Activated CD4-positive, alpha-beta T cell treated with anti-CD3 and anti-CD28 coated beads, Interleukin-2, amount 50 U/mL, for 24 hours (primary cell): ENCODE measurements around the gene LRMDA.

ENCODE experiments used
- DNase-seq, 2 donors: peaks; one replicate each; pipeline ENCODE4 v3.0.0-alpha.2; 2020; ENCODE audit warnings: low read depth in 1 of 2, low spot score in 1 of 2

The LRMDA gene

DNA sequence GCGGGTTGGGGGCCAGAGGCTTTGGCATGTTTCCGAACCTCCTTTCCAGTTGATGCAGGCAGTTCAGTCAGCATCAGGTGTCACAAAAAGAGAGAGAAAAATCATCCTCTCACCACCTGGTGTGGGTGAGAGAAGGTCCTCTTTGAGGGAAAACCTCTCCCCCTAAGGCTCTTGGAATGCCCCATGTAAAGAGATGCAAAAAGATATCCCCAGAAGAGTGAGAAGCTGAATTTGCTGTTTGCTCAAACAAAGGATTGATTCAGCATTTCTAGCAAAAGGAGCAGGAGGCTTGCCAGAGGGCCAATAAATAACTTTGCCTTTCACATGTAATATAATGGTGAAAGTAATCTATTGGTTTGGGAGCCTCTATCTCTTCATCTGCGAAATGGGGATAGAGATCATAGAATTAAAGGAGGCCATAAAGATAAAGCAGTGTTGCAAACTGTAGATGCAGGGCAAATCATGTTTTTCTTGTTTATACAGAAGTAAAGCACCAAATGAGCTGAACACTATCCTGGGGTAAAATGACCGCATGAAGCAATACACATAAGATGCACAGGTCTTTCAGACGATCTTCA lies 425.9 kb downstream of the LRMDA start:
- DNase-seq: no peak

DNA sequence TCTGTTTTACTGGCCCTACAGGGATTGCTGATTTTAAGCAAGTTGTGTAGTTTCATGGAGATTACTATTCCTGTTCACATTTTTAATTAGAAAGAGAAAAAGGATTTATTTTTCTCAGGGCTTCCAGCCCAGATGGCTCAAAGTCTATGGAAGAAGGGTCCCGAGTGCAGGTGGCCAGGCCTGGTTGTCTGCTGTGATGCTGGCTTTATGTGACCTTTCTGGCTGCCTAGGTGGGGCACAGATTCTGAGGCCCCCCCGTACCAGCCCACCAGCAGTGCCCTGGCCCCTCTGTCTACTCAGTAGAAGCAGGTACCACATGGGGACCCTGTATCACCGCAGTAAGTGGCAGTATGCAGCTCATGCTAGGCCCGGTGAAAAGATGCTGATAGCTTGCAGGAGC lies 426.5 kb downstream of the LRMDA start:
- no peak for DNase-seq

DNA sequence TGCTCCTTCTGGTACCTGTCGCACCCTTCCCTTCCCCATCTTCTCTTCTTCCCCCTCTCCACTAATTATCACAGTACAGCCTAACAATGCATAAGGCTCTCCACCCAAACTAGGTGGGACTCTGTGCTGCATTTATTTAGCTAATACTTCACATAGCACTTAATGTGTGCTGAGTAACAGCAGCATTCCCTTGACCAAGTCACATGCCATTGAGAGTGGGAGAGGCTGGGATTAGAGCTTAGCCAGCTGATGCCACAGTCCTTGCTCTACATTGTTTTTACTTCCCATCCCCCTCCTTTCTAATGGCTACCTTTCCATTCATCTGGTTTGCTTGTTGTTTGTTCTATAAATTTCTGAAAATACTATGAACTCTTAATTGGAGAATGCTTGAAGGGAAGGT lies 426.9 kb downstream of the LRMDA start:
- no peak for DNase-seq

DNA sequence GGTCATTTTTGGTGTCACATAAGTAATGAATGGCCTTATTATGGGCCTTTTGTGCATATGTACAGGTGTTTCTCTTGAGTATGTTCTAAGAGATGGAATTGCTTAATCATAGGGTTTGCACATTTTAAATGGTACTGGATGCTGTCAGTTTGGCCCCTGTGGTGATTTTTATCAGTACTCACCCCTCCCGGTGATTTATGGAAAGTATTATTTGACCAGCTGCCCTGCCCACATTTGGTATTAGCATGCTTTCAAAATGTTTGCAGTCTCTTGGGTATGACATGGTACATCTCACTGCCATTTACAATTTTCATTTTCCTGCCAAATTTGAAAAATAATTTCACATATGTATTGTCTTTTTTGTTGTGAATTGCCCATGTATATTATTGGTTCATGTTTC lies 427.7 kb downstream of the LRMDA start:
- no peak for DNase-seq

DNA sequence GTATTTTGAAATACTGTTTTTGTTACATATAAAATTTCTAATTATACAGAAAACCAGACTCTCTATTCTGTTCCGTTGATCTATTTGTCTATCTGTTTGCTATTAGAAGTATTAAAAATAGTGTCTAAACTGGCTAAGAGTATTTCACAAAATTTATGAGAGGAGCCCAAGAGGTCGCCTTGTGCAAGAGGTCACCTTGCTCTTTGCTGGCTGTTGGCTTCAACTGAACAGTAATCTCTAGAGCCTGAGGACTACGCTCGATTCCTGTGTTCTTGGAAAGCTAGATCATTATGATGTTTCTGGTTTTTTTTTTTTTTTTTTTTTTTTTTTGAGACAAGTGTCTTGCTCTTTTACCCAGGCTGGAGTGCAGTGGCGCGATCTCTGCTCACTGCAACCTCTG lies 428.6 kb downstream of the LRMDA start:
- no peak for DNase-seq

DNA sequence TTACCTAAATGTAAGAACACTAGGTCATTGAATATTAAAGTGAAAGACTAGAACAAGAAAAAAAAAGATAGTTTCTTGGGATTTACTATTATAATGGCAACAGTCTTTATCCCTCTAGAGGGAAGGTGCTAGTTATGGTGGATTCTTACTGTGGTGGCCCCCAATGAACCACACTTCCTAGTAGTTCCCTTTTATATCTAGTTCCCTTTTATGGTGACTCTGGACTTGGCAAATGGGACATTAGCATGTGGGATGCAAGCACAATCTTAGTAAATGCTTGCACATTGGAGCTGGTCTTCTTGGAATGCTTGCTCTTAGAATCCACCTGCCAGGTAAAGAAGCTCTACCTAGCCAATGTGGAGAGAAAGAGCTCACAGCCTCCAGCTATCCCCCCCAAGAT lies 430.2 kb downstream of the LRMDA start:
- DNase-seq: no peak

DNA sequence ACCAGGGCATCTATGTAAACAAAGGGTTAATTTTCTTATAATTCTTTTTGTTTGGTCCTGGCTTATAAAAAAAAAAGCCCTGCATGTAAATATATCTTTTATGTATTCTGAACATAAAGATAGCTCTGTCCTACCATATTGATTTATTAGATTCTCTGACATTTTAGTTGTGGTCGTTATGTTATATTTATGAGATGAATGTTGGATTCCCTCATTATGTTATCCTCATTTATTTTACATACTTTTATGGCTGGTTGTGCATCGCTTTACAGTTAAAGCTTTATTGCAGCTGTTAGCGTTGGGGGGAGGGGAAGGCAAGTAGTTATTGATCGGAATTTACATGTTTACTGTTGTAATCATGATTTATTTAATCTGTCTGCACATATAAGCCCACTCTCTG lies 431.5 kb downstream of the LRMDA start:
- no peak for DNase-seq

DNA sequence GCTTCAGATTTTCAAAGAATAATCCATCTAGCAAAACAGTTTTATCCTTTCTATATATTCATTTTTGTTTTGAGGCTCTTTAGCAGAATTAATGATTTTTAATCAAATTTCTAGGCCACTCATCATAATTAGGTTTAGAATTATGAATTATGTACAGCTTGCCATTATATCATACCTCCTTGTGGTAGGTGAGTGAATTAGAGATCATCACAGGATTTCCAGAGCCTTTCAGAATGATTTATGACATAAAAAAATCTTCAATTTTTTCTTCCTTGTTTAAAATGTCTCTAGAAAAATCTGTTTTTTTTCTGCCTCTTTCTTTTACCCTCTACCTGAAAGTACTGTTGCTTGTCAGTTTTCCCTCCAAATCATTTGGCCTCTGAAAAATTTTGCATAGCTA lies 433.3 kb downstream of the LRMDA start:
- no peak for DNase-seq

DNA sequence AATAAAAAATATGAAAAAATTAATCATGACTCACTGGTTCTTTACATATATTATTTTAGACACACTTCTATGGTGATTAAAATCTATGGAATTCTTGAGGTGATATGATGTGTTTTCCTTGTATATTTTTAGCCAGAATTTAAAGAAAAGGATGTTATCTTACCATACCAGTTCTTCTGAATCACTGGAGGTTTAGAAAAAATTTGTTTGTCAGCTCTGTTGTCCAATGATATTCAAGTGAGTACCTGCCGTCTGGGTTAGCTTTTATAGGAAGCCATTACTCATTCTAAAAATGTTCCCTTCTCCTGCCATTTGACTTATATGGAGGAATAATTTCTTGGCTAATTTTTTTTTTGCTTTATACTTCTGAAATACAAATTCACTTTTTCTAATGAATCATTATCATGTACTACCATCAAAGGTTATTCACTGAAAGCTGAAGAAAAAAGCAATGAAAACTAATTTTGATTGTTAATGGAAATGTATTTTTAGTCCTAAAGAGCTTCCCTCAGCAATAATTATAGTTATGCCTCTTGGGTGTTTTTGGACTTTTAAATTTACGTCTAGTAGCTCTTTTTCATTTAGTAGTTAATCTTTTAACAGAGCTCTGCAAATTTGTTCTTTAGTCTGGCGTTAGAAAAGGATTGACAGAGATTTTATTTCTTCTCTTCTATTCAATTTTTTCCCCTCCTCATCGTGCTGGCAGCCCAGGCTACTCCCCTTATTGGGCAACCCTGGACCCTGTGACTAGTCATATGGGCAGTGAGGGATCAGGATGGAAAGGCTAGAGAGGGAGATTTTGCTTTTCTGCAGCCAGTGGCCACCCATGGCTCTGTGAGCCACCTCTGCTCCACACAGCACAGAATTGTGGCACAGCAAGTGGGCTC lies 434.2 kb downstream of the LRMDA start:
- no peak for DNase-seq

DNA sequence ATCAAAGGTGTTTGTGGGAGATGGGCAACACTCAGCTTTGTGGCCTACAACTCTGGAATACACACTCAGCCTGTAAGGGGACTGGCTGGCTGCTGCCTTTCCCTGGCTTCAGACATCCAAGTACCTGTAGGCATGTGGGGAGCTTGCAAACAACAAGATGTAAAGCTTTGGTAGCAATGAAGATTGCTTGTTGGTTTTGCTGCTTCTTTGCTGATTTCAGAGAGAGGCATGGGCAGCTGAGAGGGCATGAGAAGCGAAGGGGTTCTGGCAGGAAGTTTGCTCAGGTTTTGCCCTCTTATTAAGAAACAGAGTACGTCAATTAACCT lies 434.8 kb downstream of the LRMDA start:
- DNase-seq: no peak

DNA sequence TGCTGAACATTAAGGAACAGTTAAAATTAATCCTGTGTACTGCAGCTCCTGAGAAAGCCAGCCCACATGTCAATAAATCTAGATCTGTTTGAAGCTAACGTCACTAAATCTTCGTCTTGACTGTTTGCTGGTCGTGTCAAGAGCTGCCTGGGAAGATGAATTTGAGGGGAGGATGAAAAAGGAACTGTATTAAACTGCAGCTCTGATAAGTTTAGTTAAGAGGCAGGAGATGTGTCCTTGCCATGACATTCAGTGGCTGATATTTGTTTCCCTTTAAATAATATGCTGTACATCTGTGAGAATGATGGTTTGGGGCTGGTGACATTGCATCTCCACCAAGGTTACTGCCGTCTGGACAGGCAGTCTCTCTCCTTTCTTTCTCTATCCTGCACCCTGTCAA lies 435.3 kb downstream of the LRMDA start:
- DNase-seq: no peak

DNA sequence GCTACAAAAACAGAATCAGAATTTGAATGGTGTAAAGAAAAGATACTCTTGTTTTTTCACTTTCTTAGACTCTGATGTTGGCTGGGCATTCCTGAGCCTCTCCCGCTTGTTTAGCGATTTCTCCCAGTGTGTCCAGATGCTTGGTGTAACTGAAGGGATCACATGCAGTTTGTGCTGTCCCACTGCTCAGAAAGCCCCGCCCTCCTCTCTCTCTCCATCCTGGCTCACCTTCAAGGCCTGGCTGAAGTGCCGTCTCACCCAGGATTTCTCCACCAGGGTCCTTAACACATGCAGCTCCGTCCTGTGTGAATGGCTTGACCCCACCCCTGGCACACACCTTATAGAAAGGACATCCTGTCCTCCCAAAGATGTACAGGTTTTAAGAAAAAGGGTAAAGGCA lies 437.1 kb downstream of the LRMDA start:
- DNase-seq: no peak

DNA sequence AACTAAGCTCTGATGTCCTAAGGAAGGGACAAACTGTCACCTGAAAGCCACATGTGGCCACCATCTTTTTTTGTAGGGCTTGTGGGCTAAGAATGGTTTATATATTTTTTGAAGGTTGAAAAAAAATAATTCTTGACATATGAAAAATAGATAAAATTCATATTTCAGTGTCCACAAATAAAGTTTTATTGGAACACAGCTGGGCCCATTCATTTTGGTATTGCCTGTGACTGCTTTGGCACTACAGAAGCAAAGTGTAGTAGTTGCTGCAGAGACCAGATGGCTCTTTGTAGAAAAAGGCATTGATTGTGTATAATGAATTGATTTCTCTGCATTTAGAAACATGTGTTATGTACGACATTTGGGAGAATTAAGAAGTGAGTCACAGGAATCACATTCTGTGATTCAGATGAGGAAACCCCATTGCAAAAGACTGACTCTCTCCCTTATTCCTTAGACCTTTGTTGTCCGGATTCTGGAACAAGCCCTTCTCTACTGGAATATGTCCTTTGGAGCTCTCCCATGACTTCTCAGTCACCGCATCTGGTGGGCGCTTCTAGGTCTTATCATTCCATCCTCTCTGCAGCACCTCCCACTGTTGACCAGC lies 438.7 kb downstream of the LRMDA start:
- DNase-seq: no peak

DNA sequence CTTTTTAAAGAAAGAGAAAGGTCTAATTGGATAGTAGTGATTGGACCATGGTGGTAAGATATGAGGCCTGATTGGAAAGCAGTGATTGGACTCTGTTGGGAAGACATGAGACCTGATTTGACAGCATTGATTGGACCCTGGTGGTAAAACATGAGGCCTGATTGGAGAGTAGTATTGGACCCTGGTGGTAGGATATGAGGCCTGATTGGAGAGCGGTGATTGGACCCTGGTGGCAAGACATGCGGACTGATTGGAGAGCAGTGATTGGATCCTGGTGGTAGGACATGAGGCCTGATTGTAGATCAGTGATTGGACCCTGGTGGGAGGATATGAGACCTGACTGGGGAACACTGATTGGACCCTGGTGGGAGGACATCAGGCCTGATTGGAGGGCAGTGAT lies 444.3 kb downstream of the LRMDA start:
- DNase-seq: no peak

DNA sequence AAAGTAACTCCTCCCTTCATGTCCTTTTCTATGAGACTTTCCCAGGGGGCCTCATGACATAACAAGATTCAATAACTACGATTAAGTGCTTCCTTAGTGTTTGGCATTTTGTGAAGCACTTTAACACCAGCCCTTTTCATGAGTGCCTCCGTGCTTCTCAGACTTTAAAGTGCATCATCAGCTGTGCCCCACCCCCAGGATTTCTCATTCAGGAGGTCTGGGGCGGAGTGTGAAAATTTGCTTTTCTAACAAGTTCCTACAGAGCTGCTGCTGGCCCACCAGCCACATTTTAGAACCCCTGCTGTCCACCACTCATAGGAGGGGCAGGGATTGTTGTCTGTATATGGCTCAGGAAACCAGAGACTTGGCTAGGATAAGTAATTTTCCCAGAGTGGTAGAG lies 445.3 kb downstream of the LRMDA start:
- no peak for DNase-seq

DNA sequence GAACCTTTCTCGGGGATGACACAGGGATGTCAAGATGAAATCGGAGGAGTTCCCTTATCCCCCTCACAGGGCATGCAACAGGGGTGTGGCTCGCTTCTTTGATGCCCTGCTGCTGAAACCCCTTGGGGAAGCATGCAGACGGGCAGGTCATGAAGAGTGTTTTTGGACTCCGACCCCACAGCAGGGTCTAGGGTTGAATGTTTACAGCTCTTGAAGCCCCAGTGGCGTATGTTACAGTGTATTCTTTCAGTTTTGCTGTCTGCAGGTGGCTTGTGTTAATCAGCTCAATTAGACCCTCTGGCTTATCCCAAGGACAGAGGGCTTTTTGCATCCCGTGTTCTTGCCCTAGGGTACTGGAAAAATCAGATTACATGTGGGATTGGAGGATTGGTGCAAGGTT lies 446.5 kb downstream of the LRMDA start:
- DNase-seq: no peak

DNA sequence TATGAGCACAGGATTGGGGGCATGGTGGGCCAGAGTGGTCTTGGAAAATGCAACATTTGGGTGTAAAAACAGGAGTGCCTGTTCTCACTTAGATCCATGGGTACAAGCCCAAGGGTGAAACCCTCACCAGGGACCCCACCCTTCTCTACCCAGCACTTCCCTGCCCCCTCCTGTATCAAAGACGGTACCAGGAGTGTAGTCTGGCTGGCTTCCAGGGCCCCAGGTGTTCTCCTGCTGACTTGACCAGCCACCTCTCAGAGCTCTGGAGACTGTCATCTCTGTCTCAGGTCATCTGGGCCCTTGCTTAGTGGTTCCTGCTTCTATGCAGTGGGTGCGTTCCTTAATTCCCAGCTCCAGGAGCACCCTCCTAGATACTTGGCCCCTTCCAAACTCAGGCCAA lies 447.2 kb downstream of the LRMDA start:
- no peak for DNase-seq

DNA sequence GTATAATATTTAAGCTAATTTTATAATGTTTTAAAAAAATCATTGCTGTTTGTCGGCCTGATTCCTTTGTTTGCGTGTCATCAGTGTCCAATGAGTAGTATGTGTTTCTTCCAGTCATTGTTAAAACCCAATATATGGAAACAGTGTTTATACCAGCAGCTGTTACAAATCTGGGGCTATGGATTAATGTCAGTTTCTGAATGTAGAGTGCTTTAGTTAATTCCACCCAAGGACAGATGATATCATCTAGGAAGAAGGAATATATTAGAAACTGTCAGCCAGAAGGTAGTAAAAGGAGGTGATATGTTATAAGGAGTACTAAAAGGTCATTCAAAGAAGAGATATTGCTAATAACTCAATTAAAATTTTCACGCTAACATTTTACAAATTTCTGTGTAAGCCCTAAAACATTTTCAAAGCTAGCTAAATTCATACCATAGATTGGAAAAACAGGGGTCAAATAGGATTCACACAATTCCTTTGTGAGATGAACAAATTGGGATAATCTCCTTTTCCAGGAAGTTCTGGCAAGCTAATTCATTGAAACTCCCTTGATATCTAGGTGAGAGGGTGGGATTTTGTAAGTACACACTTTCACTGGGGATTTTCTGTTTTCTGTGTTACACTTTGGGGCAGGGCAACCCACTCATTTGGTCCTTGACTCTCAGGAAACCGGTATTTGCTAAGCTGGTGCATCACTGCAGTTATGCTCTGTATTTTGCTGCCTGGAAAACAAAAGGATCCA lies 448.8 kb downstream of the LRMDA start:
- no peak for DNase-seq

DNA sequence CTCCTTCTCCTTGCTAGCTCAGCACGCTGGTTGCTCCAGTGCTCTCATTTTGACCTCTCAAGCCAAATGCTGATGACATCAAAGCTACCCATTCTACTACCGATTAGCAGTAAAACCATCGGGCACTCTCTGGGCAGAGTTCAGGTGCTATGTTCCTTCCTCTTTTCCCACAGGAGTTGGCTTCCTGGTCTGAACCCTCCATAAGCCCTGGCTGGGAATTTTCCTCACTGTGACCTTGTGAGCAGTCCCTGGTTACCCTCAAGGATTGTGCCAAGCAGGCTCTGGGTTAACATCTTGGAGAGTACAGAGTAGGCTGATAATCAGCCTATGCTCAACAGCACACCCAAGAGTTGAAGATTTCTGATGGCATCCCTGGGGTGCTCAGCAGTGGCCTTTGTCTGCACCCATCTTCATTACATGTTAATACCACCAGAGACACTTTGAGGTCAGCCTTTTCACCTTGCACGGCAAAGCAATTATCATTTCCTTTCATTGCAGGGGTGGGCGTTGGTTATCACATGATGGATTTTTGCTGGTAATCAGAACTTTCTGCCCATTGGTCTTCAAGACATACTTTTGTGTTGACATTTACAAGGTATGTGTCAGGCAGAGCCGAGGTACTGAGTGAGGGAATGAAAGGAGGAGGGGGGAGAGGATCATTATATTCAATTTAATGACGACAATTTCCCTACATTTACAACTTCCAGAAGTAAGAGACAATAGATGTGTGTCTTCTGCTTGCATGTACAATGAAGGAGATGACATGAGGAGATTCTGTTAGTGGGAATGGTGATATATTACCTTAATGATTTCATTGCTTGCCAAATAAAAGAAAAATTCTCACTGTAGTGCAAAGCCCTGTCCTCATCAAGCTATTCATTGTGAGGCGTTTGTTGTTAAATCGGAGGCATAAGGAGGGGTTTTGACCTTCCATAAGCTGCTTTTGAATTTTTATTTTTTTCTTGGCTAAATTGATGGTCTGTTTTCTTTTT lies 452.0 kb downstream of the LRMDA start:
- no peak for DNase-seq

DNA sequence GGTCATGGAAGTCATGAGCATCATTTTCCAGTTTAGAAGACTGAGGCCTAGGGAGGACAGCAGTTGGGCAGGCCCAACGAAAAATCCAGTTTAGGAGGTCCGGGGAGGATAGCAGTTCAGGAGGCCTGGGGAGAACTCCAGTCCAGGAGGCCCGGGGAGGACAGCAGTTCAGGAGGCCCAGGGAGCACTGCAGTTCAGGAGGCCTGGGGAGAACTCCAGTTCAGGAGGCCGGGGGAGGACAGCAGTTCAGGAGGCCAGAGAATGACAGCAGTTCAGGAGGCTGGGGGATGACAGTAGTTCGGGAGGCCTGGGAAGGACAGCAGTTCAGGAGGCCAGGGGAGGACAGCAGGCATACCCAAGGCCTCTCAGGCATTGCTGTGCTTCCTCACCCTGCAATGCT lies 453.4 kb downstream of the LRMDA start:
- DNase-seq: no peak

DNA sequence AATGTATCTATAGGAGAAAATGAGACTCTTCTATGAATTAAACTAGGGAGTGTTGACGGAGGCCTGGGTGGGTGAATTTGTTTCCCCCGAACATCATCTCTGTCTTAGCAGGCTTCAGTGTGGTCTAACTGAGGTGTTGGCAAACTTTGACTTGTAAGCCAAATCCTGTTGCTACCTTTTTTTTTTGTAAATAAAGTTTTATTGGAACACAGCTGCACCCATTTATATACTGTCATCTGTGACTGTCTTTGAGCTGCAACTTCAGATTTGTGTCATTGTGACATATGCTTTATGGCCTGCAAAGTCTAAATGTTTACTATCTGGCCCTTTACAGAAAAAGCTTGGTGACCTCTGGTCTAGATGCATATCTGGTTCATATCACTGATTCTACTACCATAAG lies 455.9 kb downstream of the LRMDA start:
- no peak for DNase-seq
